Prostate gland (tissue), 2 donors: ENCODE data around the gene INPP5A. TPM values are rescaled to one million over a fixed set of nuclear protein-coding genes. Genes with fewer than 3 reads are reported as not detected.

Experiments
- DNase-seq: peaks from one replicate; pipeline ENCODE4 v3.0.0-alpha.2; 2019; ENCODE audit warnings: low spot score
- H3K27ac ChIP-seq, 2 donors: fragments of 200-600 bp; sonication (generic); 2 replicates each; pipeline ENCODE4 v1.5.1; 2017 to 2019
- H3K27me3 ChIP-seq: fragments of 200-600 bp; sonication (generic); replicated peaks from 2 replicates; pipeline ENCODE4 v1.5.1; 2019; ENCODE audit not compliant: insufficient read depth
- H3K36me3 ChIP-seq, 2 donors: fragments of 200-600 bp; sonication (generic); 1 replicate in 1 of 2; 2 replicates in 1 of 2; pipeline versions ENCODE4 v1.5.1 to v1.8.1; 2017 to 2019
- H3K4me1 ChIP-seq: fragments of 200-600 bp; sonication (generic); replicated peaks from 2 replicates; pipeline ENCODE4 v1.5.1; 2019
- H3K4me3 ChIP-seq, 2 donors: fragments of 200-600 bp; sonication (generic); 2 replicates each; pipeline ENCODE4 v1.5.1; 2017 to 2019
- H3K9me3 ChIP-seq: fragments of 200-600 bp; sonication (generic); 2 replicates; pipeline ENCODE4 v1.5.1; 2017
- CTCF ChIP-seq, 4 experiments: fragments of 200-600 bp in 2 of 4; fragments of 450-650 bp in 2 of 4; sonication (generic) in 2 of 4; IDR thresholded peaks; 1 replicate in 3 of 4; 2 replicates in 1 of 4; pipeline ENCODE4 v1.5.1; 2016 to 2019; ENCODE audit warnings: antibody characterized with exemption in 4 of 4, mild to moderate bottlenecking in 2 of 4, moderate library complexity in 2 of 4
- POLR2A ChIP-seq: fragments of 450-650 bp; IDR thresholded peaks from one replicate; pipeline ENCODE4 v1.6.1; 2016; ENCODE audit warnings: antibody characterized with exemption, mild to moderate bottlenecking
- POLR2AphosphoS5 ChIP-seq: sonication (generic); formaldehyde crosslinking; IDR thresholded peaks from one replicate; pipeline ENCODE4 v1.6.1; 2017; ENCODE audit warnings: antibody characterized with exemption
- WGBS: methylation state at CpG from one replicate; pipeline ENCODE4 v1.1.5; 2018; 5-methylcytosine and 5-hydroxymethylcytosine counted together
- intact Hi-C: fragments of 100-400 bp; cut with DNase I; formaldehyde crosslinking; loops from one replicate; pipeline ENCODE4 v1.14.2; 2022
- total RNA-seq, 2 donors: library from RNA; depleted of rRNA; stranded (reverse); fragments of >200 nt; gene quantifications; one replicate each; pipeline ENCODE4 v1.1.0, GENCODE V29; 2016

The INPP5A gene
- total RNA-seq, 2 donors from 2014 or later: 49.5 to 83.3 TPM

GRCh38 chr10:132828681-132829080 lies 291.1 kb downstream of the INPP5A start:
- intact Hi-C loops: no loop called here
- H3K27ac ChIP-seq: no peak overlapping the region
- no peaks in the 10 kb centered on the region for H3K36me3 ChIP-seq
- WGBS: 90% methylated on average over 20 of the region's 20 CpGs
- H3K27me3 ChIP-seq: peaks cover 9% of the 10 kb centered on the region
- no peaks in the 10 kb centered on the region for H3K4me1 ChIP-seq
- no peaks in the 10 kb centered on the region for H3K9me3 ChIP-seq
- TF ChIP-seq POLR2AphosphoS5 (no peak), POLR2A (no peak), CTCF (IDR thresholded peaks at IDR 0.05) (no peak)
- H3K4me3 ChIP-seq: no peak overlapping the region
- no peak for DNase-seq

- no peak overlapping the region for H3K27ac ChIP-seq
- no peak for DNase-seq
- intact Hi-C loops: no loop called here
- WGBS: 63% methylated on average over 8 of the region's 8 CpGs
- TF ChIP-seq POLR2AphosphoS5 (no peak), POLR2A (no peak), CTCF (IDR thresholded peaks at IDR 0.05) (no peak)
- no peak overlapping the region for H3K4me3 ChIP-seq
- no peaks in the 10 kb centered on the region for H3K36me3 ChIP-seq
- peaks cover 14% of the 10 kb centered on the region for H3K27me3 ChIP-seq
- H3K4me1 ChIP-seq: no peaks in the 10 kb centered on the region
- no peaks in the 10 kb centered on the region for H3K9me3 ChIP-seq
Measured at GRCh38 chr10:132829403-132829802, 291.8 kb downstream of the INPP5A start.

- H3K4me3 ChIP-seq: no peak overlapping the region
- DNase-seq: no peak
- peaks cover 24% of the 10 kb centered on the region for H3K27me3 ChIP-seq
- H3K4me1 ChIP-seq: no peaks in the 10 kb centered on the region
- H3K27ac ChIP-seq: no peak overlapping the region
- H3K36me3 ChIP-seq: no peaks in the 10 kb centered on the region
- H3K9me3 ChIP-seq: no peaks in the 10 kb centered on the region
- intact Hi-C loops: loop anchor here (10.0 kb wide), 1 partner anchor 292 kb away; no protein-coding TSS in a partner anchor
- WGBS: 33% methylated on average over 30 of the region's 30 CpGs
- TF ChIP-seq CTCF (IDR thresholded peaks at IDR 0.05) (no peak), POLR2AphosphoS5 (no peak), POLR2A (no peak)
Measured at GRCh38 chr10:132832186-132832969, 294.8 kb downstream of the INPP5A start.

Other genes starting within 250 kb of the INPP5A start
- gene STK32C, start 229.8 kb upstream of the INPP5A start, total RNA-seq: 10 to 100 TPM in 1 of 2 donors, 1 to 10 TPM in 1; 7.2 to 21.5 TPM
- gene LRRC27, start 205.6 kb upstream of the INPP5A start, total RNA-seq: 10 to 100 TPM; 11.4 to 22.9 TPM
- 10 to 100 TPM; 27.5 to 36.6 TPM for gene PWWP2B, start 140.6 kb upstream of the INPP5A start, total RNA-seq
- gene NKX6-2, start 248.4 kb downstream of the INPP5A start, total RNA-seq: 1 to 10 TPM in 1 of 2 donors, not detected in 1; 5.0 TPM